ENCODE data around the gene BOC. TPM values are rescaled to one million over a fixed set of nuclear protein-coding genes. Genes with fewer than 3 reads are reported as not detected.

The BOC gene
- total and polyA plus RNA-seq, 10 of the 15 experiments (the other 5 are each of a cell fraction or from before 2014, with no cell fraction given): 0.18 TPM; not detected in 9

DNA sequence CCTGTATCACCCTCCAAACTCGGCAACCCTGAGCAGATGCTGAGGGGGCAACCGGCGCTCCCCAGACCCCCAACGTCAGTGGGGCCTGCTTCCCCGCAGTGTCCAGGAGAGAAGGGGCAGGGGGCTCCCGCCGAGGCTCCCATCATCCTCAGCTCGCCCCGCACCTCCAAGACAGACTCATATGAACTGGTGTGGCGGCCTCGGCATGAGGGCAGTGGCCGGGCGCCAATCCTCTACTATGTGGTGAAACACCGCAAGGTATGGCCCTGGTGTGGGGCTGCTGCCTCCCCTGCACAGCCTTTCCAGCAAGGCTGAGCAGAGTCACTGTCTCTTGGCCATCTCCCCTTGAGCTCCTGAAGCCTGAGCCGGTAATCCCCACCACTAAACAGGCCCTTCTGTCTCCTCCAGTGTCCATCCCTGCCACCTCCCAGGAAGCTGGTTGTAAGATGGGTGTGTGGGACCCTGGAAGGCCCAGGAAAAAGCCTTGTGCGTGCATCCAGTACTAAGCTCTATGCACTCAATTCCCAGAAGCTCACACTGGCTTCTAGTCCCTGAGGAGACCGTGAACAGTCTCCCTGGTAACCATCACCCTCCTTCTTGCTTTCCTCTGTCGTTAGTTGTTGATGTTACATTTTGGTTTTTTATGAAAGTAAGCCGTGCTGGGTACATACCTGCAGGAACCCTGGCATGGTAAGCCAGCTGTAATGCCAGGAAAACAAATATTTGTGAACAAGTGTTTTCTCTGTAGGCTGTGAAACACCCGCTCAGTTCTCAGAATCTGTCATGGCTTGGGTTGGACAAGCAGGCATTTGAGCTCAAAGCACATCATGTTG lies 63.3 kb downstream of the BOC start:
- Histone ChIP-seq H2AFZ (ENCODE audit: control insufficient read depth, low read depth, low read length) (no peak overlapping the region), H3K36me3 (ENCODE audit: control insufficient read depth in 2 of 2, insufficient read depth in 2 of 2, low read length in 1 of 2) (no peaks in the 10 kb centered on the region), H3K9me3 (replicated peaks; ENCODE audit: control insufficient read depth, insufficient read depth, low read length) (no peaks in the 10 kb centered on the region), H3K27ac (ENCODE audit: control insufficient read depth, insufficient read depth) (no peak overlapping the region), H3K79me2 (ENCODE audit: control insufficient read depth, insufficient read depth, low read length) (no peaks in the 10 kb centered on the region), H3K4me3 (no peak overlapping the region), H3K27me3 (replicated peaks in 1 of 2; ENCODE audit: control insufficient read depth in 2 of 2, insufficient read depth in 2 of 2, low read length in 1 of 2) (no peaks in the 10 kb centered on the region), H3K4me1 (ENCODE audit: control insufficient read depth, insufficient read depth, low read length) (peaks cover 32% of the 10 kb centered on the region), H3K4me2 (ENCODE audit: control insufficient read depth, insufficient read depth) (no peak overlapping the region), H3K9ac (ENCODE audit: control insufficient read depth, insufficient read depth, low read length) (no peak overlapping the region), H4K20me1 (ENCODE audit: control insufficient read depth, insufficient read depth) (no peaks in the 10 kb centered on the region)
- TF ChIP-seq ZNF207 (IDR thresholded peaks at IDR 0.05; ENCODE audit: borderline replicate concordance) (no peak), POLR2AphosphoS2 (IDR thresholded peaks at IDR 0.05; ENCODE audit: low read depth, low read length) (no peak), SUZ12 (IDR thresholded peaks at IDR 0.05; ENCODE audit: unreplicated experiment) (no peak), CEBPZ (IDR thresholded peaks at IDR 0.05; ENCODE audit: low read depth, low read length) (no peak), KDM1A (IDR thresholded peaks at IDR 0.05; ENCODE audit: borderline replicate concordance) (no peak), LARP7 (IDR thresholded peaks at IDR 0.05) (no peak)
- SMC1A ChIA-PET (ENCODE audit: uncharacterized antibody, unreplicated experiment): no interaction called here
- CTCF ChIA-PET: interaction anchor here (0.9 to 1.4 kb wide), 3 partner anchors 13 to 138 kb away, joined by 3 to 5 read pairs (median 4); no protein-coding TSS in a partner anchor
- ATAC-seq (no peak), DNase-seq (ENCODE audit: low read depth, low spot score) (no peak), FAIRE-seq (no peak)
- in situ Hi-C loops (cut with MboI): no loop called here
- intact Hi-C loops (cut with micrococcal nuclease; ENCODE audit: unreplicated experiment): no loop called here
- WGBS (ENCODE audit: insufficient coverage, insufficient replicate concordance, low lambda C conversion rate, missing lambda C conversion rate): 91% methylated on average over 20 of the region's 20 CpGs
- BruUV-seq (replicated peaks): no TSS peak
- POLR2A ChIA-PET: no interaction called here
- RAD21 ChIA-PET (ENCODE audit: unreplicated experiment): no interaction called here

All from GM12878 (cell line).